HG03066 (cell line): ENCODE data around the gene SETD2.
"Not testable (repeated sequence)": the region's sequence is repeated elsewhere in the genome, so short reads cannot be mapped to it uniquely, and the experiment has no call there.

Experiments used
- ATAC-seq: cut with Tn5 transposase; IDR thresholded peaks from one replicate; pipeline ENCODE4 v1.9.1; 2021; ENCODE audit warnings: low read depth; ENCODE audit not compliant: unreplicated experiment

Gene SETD2

GRCh38 chr3:47042231-47042791 is 121.6 kb downstream of the SETD2 start:
- ATAC-seq: no peak

DNA sequence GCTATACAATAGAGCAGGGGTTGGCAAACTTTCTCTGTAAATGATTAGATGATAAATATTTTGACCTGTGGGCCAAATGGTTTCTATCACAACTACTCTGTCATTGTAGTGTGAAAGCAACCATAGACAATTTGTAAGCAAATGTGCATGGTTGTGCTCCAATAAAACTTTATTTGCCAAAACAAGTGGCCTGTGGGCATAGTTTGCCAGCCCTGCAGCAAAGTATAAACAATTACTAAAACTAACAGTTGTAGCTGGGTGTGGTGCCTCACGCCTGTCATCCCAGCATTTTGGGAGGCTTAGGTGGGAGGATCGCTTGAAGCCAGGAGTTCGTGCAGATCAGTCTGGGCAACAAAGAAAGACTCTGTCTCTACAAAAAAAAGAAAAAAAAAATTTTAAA is 122.8 kb downstream of the SETD2 start:
- no peak for ATAC-seq

GRCh38 chr3:47037302-47037701 is 126.6 kb downstream of the SETD2 start:
- ATAC-seq: not testable (repeated sequence)

DNA sequence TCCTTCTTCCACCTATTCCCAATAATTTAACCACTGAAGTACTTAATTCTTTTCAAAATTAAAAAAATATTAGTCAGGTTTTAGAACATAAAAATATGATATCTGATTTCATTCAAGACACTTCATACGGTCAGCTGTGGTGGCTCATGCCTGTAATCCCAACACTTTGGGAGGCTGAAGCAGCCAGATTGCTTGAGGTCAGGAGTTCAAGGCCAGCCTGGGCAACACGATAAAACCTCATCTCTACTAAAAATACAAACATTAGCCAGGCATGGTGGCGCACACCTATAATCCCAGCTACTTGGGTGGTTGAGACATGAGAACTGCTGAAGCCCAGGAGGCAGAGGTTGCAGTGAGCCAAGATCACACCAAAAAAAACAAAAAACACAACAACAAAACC is 127.8 kb downstream of the SETD2 start:
- no peak for ATAC-seq

- ATAC-seq: no peak
Observed at GRCh38 chr3:47035645-47036044, 128.3 kb downstream of the SETD2 start.

DNA sequence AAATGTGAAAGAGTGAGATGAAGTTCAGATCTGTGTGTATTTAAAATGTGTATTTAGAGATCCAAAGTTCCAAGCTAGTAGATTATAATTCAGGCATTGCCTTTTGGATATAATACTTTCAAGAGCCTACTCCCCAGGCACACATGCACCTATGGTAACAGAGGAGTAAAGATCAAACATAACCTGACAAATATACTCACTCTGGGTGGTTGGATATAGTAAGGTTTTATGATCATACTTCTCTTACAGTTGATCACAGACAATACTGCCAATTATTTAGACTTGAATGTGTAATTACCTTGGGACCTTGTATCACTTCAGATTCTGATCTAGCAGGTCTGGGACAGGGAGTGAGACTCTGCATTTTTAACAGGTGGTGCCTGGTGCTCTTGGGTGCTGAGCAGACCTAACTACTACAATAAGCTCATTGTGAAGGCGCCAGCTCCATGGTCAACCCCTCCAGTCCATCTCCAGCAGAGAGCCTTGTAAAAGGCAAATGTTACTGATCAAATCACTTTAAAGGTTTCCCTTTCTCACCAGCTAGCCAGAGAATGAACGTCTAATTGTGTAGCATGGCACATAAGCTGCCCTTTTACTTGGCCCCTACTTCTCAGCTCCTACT is 128.9 kb downstream of the SETD2 start:
- ATAC-seq: no peak

DNA sequence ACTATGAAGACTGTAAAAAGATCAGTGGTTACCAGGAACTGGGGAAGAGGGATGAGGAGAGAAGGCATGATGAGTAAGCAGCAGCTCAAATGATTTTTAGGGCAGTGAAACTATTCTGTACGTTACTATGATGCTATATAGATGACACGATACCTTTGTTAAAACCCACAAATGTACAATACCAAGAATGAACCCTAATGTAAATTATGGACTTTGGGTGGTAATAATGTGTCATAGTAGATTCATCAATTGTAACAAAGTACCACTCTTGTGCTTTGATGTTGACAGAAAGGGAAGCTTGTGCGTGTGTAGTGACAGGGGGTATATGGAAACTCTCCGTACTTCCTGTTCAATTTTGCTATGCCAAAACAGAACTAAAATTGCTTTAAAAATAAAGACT is 132.9 kb downstream of the SETD2 start:
- ATAC-seq: not testable (repeated sequence)

DNA sequence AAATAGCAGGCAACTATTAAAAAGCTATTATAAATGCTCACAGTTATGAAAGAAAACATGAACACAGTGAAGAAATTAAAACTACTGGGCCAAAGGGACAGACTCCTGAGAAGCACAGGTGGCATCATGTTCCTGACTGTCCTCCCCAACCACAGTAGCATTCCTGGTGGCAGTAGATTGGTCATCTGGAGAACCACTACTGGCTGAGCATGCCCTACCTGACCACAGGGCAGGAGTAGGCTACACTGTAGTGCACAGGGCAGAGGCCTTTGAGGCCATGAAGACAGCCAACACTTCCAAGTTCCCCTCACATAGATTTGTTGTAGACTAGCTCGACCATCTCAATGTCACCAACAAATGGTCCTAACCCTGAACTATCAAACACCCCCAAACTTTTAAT is 135.2 kb downstream of the SETD2 start:
- ATAC-seq: no peak

DNA sequence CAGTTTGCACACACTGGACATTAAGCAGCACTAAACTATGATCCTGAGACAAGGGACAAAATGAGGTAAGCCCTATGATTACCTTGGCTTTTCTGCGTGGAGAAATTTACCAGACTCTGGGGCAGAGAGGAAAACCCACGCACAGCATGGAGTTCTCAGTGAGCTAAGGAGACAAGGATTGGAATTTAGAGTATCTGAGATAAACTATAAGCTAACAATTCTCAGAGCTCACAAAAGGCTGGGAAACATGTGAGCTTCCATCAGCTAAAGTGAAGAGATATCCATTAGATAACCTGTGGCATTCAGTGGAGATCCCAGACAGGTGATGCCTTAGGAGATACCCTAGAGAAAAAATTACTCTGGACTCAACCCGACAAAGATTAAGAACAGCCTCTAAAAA is 135.8 kb downstream of the SETD2 start:
- ATAC-seq: no peak

GRCh38 chr3:47026432-47026831 is 137.5 kb downstream of the SETD2 start:
- ATAC-seq: not testable (repeated sequence)

GRCh38 chr3:47024932-47025331 is 139.0 kb downstream of the SETD2 start:
- no peak for ATAC-seq

DNA sequence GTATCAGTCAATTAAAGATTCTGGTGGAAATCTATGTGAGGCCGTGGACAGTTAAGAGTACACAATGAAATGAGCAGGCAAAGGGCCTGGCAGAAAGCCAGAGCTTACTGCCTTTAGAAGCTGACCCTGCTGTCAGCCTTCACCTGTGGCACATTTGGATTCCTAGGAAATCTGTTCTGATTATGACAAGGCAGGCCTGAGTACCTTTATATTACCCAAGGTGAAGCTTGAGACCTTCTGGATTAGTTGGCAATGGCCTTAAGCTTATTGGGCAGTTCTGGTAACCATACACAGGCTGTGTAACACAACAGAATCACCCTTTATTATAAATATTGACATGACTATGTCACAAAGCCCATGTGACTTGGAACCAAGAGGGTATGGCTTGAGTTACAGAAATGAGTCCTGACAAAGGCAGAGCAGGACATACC is 141.3 kb downstream of the SETD2 start:
- ATAC-seq: no peak

GRCh38 chr3:47020311-47020710 is 143.6 kb downstream of the SETD2 start:
- ATAC-seq: no peak

DNA sequence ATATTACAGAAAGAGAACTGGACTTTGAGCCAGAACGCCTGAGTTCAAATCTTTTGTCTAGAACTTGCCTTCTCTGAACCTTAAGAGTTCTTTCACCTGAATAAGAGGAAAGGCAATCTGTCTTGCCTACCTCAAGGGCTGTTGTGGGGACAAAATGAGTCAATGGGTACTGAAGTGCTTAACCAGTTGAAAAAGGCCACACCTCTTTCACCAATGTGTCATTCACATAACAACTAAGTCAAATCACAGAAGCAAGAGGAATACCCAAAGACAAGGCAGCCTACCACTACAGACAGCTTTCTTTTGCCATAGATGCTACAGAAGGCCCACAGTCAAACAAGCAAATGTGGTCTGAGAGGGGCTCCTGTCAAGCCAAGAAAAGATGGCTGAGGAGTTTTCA is 144.7 kb downstream of the SETD2 start:
- no peak for ATAC-seq

DNA sequence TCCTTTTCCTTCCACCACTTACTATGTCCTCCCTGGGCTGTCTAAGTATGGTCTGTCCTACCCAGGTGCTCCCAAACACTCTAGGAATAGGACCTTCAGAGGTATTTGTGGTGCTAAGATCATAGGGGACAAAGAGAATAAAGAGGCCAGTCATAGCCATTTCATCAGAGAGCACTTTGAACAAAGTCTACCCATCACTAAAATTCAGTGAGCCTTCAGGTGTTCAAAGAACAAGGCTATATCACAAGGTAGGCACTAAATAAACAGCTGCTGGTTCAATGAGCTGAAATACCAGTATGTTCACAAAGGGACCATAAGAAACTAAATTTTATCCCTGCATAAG is 145.7 kb downstream of the SETD2 start:
- ATAC-seq: no peak

GRCh38 chr3:47017504-47018268 is 146.2 kb downstream of the SETD2 start:
- no peak for ATAC-seq

GRCh38 chr3:47016934-47017435 is 146.9 kb downstream of the SETD2 start:
- no peak for ATAC-seq

GRCh38 chr3:47016086-47016933 is 147.6 kb downstream of the SETD2 start:
- ATAC-seq: no peak

DNA sequence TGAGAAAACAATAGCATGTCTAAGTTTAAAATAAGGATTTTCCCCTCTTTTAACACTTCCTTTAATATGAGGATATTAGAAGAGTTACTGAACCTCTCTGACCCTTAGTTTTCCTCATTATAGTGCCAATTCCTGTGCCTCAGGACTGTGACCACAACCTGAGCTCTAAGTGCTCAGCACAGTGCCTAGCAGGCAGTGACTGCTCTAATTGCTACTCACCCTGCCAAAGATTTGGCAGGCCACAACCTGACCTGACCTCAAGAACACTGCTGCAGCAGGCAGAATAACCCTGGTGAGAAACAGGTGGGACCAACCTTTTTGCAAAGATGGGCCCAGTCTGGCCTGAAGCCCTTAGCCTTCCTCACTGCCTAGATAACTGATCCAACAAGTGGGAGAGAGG is 148.8 kb downstream of the SETD2 start:
- ATAC-seq: no peak

DNA sequence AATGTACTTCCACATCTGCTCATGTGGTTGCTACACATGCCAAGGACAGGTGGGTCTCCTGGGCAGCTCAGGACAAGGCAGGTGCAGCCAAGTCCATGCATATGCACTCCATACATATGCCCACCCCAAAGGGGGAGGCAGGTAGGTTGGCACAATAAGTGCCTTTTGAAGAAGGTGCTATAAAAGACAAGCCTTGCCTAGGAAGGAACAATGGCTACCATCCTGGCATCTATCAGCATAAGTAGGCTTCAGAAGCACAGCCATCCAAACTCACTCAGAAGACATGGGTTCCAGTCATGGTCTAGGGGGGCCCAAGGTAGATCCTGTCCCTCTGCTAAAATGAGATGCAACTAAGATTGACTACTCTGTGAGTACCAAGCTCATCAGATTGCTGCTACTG is 149.9 kb downstream of the SETD2 start:
- no peak for ATAC-seq

- no peak for ATAC-seq
Observed at GRCh38 chr3:47013231-47013630, 150.7 kb downstream of the SETD2 start.
